GM18502 (cell line): ENCODE results near the gene PRPF18.

Experiments
- ATAC-seq: cut with Tn5 transposase; IDR thresholded peaks from one replicate; pipeline ENCODE4 v1.9.1; 2021; ENCODE audit warnings: mild to moderate bottlenecking; ENCODE audit not compliant: unreplicated experiment, poor library complexity

The PRPF18 gene

DNA sequence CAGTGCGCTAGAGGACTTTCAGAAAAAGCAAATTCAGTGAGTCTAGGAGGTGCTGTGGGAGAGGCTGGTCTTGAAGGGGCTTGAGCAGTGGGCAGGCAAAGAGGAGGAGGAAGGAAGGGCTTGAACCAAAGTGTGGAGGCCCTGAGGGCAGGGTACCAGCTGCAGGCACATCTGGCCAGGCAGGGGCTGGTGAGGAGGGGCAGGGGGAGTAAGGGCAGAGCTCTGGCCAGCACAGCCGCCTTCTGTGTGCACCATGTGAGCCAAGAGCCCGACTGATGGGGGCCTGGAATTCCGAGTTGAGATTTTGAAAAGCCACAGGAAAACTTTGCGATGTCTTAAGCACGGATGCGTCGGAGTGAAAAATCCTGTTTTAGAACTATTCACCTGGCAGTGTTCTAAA lies 74.5 kb downstream of the PRPF18 start:
- ATAC-seq: no peak

DNA sequence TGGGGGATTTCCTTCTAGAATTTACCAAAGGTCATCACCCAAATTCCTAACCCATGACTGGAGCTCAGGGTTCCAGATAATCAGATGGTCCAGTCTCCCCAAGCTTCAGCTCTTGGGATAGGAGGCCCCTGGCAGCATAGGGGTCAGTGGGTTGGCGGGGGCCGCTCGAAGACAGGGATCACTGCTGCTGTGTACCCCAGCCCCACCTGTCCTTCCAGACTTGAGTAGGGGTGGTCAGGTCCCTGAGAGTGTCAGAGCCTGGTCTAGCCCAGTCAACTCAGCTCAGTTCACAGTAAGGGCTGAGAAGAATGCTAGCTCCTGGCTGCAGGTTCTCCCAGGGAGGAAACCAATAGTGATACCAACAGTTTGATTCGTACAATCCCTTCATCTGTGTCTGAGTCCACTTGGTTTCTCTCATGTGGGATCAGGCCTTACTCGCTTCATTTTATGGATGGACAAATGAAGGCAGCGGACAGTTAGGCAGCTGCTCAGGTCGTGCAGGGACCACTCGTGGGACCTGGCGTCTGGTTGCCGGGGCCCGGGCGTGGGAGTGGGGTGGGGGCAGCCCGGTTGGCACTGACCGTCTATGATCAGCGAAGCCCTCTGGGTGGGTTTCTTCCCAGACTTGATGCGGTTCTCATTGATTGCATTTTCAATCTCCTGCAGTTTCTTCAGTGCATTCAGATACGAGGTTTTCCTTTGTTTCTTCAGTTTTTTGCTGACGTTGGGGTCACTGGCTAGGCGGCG lies 78.9 kb downstream of the PRPF18 start:
- no peak for ATAC-seq

- no peak for ATAC-seq
Observed at GRCh38 chr10:13668126-13668525, 81.4 kb downstream of the PRPF18 start.

- no peak for ATAC-seq
Observed at GRCh38 chr10:13669182-13669855, 82.6 kb downstream of the PRPF18 start.

DNA sequence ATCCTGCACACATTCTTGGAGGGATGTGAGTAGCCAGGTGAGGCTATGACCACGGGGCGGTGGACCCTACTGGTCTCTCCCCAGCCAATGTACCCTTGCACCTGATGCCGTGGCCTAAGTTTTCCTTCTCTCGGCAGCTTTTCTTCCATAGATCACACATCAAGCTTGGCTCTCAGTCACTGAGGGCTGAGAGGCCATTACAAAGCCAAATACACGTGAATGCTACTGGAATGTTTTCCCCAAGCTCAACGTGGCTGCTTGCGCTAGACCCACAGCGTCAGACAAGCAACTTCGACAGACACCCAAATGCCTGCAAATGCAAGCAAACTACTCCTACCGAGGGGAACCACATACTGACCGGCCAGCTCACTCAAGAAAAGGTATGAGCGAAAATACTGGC lies 83.1 kb downstream of the PRPF18 start:
- ATAC-seq: no peak

GRCh38 chr10:13670311-13670710 lies 83.5 kb downstream of the PRPF18 start:
- no peak for ATAC-seq

DNA sequence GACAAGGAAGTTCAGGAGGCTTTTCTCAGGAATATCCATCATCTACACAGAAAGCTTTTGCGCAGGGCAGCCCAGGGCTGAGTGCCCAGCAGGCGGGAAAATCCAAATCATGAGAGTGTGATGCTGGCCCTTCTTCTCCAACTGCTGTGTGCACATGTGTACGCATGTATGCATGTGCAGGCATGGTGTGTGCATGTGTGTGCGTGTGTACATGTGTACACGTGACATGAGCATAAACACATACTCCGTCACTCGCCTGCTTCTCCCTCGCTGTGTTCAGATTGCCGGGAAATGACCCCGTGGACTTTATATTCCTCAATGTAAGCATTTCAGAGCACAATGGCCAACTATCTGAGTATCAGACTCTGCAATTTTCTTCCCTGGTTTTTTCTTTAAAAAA lies 85.1 kb downstream of the PRPF18 start:
- ATAC-seq: no peak

GRCh38 chr10:13672548-13672947 lies 85.8 kb downstream of the PRPF18 start:
- ATAC-seq: no peak

GRCh38 chr10:13673156-13673555 lies 86.4 kb downstream of the PRPF18 start:
- no peak for ATAC-seq

DNA sequence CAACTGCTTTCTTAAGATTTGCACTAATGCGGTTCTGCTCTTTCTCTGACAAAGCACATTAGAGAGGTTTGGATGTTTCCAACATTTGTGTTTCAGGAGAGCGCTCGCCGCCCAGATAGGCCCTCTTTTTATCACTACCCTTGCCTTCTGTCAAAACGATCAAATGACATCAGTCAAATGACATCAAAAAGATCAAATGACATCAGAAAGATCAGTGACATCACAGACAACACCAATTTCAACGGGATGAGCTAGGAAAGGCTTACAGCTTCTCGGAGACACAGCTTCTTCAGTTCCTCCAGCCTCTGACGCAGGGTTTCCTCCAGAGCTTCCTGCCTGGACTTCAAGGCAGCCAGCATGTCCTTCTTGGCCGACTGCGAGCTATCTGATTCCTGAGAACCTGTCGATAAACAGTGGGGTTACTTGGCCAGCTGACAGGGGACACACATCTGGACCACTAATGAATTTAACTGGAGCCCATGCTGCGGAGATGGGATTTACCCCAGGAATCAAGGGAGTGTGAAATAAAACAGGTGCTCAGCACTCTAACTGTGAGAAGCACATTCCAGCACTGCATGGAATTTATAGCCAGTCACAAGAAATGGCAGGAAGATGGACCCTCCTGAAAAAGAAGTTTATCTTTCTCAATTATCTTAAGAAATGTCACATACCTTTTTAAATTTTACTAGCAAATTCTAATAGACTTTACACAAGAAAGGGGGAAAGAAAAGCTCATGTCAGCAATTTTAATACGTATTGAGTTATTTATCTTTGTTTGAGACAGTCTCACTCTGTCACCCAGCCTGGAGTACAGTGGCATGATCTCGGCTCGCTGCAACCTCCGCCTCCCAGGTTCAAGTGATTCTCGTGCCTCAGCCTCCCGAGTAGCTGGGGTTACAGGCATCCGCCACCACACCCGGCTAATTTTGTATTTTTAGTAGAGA lies 88.2 kb downstream of the PRPF18 start:
- ATAC-seq: no peak

GRCh38 chr10:13678101-13678843 lies 91.5 kb downstream of the PRPF18 start:
- no peak for ATAC-seq
